Hepatic stellate cell (primary cell): ENCODE data around the gene SLC15A1.
A peak's percentile ranks its signal among the peaks of the same experiment; 100 is the strongest.

Experiments
- DNase-seq: peaks from one replicate; pipeline ENCODE4 v3.0.0; 2011; ENCODE audit warnings: low spot score

Gene SLC15A1

DNA sequence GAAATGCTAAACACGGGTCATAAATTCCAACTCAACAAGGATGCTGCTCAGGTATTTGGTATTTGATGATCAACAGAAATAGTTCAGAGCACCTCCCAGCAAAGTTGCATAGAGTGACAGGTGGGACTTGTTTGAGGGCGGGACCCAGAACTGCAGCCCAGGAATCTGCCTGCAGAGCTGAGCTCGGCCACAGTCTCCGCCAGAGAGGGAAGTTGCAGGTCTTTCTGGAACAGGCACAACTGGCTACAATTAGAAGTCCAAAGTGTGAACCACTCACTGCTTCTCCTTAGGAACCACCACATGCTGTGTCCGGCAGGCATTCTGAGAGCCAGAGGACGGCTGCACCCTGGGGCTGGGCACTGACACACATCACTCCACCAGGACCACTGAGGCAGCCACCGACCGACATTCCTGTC is 1.1 kb downstream of the SLC15A1 start:
- no peak for DNase-seq

DNA sequence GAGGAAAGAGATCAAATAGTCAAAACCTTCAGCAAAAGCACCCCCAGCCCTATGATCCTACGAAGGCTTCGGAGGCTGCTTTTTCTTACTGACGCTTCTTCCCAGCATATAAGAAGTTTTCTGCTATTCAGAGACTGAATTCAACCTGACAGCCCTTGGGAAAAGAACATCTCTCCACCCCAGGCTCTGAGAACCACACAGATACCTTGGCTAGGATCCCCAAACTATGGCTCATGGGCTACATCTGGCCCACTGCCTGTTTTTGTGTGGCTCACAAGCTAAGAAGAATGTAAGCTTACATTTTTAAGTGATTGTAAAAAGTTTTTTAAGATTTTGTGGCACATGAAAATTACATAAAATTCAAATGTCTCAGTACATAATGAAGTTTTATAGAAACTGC is 3.0 kb downstream of the SLC15A1 start:
- DNase-seq, result peak; percentile 29

DNA sequence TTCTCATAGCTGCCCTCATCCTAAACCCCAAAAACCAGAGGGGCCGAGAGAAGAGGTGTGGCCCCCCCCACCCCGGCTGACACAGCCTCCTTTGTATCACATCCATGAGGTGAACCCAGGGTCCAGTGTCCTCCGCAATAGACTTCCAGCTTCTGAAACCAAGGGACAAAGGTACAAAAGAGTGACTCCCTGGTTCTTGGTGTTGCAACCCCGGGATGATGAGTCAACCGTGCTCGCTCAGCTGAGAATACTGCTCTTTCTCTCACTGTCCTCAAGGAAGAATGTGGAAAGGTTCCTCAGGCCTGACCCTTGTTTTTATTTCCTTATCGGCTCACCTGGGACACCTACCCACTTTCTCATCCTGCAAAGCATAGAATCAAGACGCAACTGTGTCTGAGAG is 5.5 kb downstream of the SLC15A1 start:
- no peak for DNase-seq

GRCh38 chr13:98743377-98743776 is 9.1 kb downstream of the SLC15A1 start:
- DNase-seq, result no peak

DNA sequence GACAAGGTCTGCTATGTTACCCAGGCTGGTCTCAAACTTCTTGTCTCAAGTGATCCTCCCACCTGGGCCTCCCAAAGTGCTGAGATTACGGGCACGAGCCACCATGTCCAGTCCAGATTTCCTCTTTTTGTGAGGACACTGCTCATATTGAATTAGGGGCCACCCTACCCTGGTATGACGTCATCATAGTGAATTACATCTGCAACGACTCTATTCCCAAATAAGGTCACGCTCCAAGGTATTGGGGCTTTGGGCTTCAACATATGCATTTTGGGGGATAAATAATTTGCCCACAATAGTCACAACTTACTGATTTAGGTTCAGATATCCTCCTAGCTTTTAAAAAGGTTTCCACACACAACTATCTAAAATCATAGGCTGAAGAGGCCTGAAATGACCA is 9.5 kb downstream of the SLC15A1 start:
- no peak for DNase-seq

DNA sequence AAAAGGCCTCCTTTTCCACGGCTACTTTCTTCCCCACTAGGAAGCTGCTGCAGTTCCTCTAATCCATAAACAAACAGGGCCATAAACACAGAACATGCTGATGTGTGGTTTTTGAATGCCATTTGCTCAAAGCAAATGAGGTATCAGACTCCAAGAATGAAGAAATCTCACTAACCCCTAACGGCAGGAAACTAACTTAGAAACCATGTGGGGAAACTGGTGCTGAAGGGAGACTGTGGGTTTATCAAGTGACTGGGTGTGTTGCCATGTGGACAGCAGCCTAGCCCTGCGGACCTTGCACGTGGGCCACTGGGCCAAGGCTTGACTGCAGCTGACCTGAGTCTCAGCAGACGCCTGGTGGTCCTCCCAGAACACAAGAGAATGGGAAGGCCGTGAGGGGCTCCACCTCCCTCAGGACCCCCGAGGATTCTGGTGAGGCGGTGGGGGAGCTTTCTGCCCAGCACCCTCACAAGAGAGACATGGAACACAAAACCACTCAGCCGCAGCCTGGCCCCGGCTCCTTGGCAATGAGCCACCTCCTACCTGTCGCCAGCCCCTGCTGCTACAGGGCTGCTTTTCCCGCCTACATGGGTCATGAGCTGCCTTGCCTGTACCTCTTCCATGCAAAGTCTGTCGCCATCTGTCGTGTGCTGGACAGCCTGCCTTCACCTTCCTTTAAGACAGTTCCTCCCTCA is 10.6 kb downstream of the SLC15A1 start:
- no peak for DNase-seq

GRCh38 chr13:98740131-98740530 is 12.3 kb downstream of the SLC15A1 start:
- no peak for DNase-seq

GRCh38 chr13:98738993-98739392 is 13.5 kb downstream of the SLC15A1 start:
- no peak for DNase-seq

DNA sequence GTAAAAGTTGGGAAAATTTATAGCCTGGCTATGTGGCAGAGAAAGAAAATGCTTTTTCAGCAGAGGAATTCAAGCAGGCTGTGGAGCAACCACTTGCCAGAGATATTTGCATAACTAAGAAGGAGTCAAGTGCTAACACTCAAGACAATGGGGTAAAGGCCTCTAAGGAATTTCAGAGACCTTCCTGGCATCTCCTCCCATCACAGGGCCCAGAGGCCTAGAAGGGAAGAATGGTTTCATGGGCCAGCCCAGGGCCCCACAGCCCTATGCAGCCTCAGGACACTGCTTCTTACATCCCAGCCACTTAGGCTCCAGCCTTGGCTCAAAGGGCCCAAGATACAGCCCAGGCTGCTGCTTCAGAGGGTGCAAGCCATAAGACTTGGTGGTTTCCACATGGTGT is 14.3 kb downstream of the SLC15A1 start:
- DNase-seq, result no peak

- DNase-seq, result no peak
These were observed 20.5 kb downstream of the SLC15A1 start for GRCh38 chr13:98731925-98732324.

- DNase-seq, result no peak
These were observed 21.4 kb downstream of the SLC15A1 start for GRCh38 chr13:98731038-98731437.

- no peak for DNase-seq
These were observed 22.0 kb downstream of the SLC15A1 start for GRCh38 chr13:98730441-98730840.

- DNase-seq, result no peak
These were observed 22.8 kb downstream of the SLC15A1 start for GRCh38 chr13:98729658-98730057.

DNA sequence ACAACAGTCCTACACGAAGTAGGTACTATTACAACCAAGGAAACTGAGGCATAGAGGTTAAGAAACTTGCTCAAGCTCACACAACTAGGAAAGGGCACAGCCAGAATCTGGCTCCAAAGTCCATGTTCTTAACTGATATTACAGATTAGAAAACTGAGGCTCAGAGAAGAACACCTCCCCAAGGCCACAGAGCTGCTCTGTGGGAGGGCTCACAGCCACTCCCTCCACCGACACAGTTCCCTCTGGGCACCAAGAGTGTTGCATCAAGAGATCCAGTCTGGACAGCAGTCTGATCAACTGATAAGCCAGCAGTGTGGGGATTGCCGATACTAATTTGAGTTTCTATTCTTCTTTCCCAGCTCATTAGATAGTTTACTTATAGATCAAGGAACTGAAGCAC is 29.5 kb downstream of the SLC15A1 start:
- DNase-seq, result no peak

DNA sequence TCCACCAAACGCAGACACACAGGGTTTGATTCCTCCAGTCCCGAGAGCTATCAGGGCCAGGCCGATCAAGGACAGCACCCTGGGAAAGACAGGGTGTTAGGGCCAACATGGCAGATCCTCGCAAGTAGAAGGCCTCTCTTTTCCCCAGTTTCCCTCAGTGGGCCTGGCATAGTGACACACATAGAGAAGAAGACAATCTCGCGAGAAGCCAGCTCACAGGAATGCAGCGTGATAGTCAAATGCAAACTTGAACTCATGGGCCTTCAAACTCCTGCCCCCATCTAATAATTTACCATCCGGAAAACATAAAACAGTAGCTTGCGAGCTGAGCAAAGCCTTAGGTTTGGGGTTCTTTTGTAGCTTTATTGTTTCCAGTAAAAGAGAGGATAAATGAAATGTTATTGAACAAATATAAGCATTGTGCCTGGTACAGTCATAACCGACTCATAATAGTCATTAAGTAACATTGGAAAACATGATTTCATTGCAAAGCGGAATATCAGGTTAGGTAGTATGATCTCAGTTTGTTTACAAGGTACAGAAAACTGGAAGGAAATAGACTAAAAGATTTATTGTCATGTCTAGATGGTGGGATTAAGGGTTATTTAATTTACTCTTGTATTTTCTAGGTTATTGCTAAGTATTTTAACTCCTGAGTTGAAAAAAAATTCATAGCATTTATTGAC is 30.5 kb downstream of the SLC15A1 start:
- no peak for DNase-seq

- no peak for DNase-seq
These were observed 32.8 kb downstream of the SLC15A1 start for GRCh38 chr13:98719527-98720250.

GRCh38 chr13:98717891-98718290 is 34.6 kb downstream of the SLC15A1 start:
- DNase-seq, result no peak

GRCh38 chr13:98717256-98717655 is 35.2 kb downstream of the SLC15A1 start:
- no peak for DNase-seq

- no peak for DNase-seq
These were observed 42.0 kb downstream of the SLC15A1 start for GRCh38 chr13:98710521-98710920.

GRCh38 chr13:98707281-98707999 is 45.0 kb downstream of the SLC15A1 start:
- no peak for DNase-seq

DNA sequence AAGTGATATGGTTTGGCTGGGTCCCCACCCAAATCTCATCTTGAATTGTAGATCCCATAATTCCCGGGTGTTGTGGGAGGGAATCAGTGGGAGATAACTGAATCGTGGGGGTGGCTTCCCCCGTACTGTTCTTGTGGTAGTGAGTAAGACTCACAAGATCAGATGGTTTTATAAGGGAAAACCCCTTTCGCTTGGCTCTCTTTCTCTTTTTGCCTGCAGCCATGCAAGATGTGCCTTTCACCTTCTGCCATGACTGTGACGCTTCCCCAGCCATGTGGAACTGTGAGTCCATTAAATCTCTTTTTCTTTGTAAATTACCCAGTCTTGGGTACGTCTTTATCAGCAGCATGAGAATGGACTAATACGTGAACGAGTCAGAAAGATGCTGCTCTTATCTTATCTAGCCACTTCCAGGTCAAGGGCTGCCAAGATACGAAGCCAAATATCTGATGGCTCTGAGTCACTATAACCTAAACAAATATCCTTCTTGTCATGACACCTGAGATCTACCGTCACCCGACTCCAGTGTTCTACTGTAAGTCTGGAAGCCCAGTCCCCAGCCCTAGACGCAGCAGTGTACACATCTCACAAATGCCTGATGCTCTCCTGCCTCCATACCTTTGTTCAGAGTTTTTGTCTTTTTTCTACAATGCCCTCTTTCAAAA is 45.9 kb downstream of the SLC15A1 start:
- no peak for DNase-seq

DNA sequence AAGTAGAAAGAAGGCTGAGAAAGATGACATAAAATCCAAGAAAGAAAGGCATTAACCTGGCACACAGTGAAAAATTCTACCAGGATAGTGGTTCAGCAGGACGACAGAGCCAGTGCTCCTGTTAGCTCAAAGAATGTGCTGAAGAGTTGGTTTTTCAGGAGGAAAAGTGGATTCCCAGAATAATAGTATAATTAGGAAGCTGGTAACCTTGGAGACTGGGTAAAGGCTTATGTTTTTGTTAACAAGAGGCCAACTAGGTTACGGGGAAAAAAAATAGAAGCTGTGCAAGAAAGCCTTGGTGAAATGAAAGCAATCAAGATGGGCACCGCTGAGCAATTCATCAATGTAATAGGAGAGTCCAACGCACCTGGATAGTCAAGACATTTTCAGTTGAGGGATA is 54.7 kb downstream of the SLC15A1 start:
- no peak for DNase-seq
